ENCODE results near the gene NOP56. TPM values are rescaled to one million over a fixed set of nuclear protein-coding genes. Genes with fewer than 3 reads are reported as not detected.

Gene NOP56
- total and polyA plus RNA-seq, 2 of the 4 experiments (the other 2 are of a cell fraction): 189 to 231 TPM

GRCh38 chr20:2612073-2612472 lies 40.4 kb upstream of the NOP56 start:
- H2AK5ac ChIP-seq (ENCODE audit: low read depth, low read length): no peak overlapping the region
- H4K8ac ChIP-seq (ENCODE audit: low read depth in 2 of 2, low read length in 2 of 2): no peak overlapping the region
- CTCF ChIA-PET: no interaction called here
- H3K4me2 ChIP-seq (ENCODE audit: low read depth, low read length): no peak overlapping the region
- intact Hi-C loops (cut with micrococcal nuclease): no loop called here
- no peak overlapping the region for H3K14ac ChIP-seq (replicated peaks; ENCODE audit: low read depth, low read length)
- H2BK15ac ChIP-seq (ENCODE audit: low read depth, low read length): no peak overlapping the region
- H2AK9ac ChIP-seq (replicated peaks; ENCODE audit: low read depth, low read length, poor library complexity): no peak overlapping the region
- H3K23ac ChIP-seq (ENCODE audit: low read depth, low read length): no peak overlapping the region
- dilution Hi-C loops (cut with HindIII; ENCODE audit: low sequenced_read_pairs, unreplicated experiment): no loop called here
- H4K5ac ChIP-seq (ENCODE audit: low read depth, low read length): no peak overlapping the region
- TF ChIP-seq FOS (IDR thresholded peaks at IDR 0.05; ENCODE audit: low read depth, low read length) (no peak), USF2 (IDR thresholded peaks at IDR 0.05; ENCODE audit: low read depth, low read length) (no peak), RAD21 (IDR thresholded peaks at IDR 0.05; ENCODE audit: low read length) (no peak), NFE2L2 (IDR thresholded peaks at IDR 0.05; ENCODE audit: low read depth, low read length) (no peak), SMC3 (IDR thresholded peaks at IDR 0.05; ENCODE audit: low read depth, low read length) (no peak), CEBPB (IDR thresholded peaks at IDR 0.05; ENCODE audit: low read depth, low read length) (no peak), MXI1 (IDR thresholded peaks at IDR 0.05; ENCODE audit: borderline replicate concordance, low read depth, low read length) (no peak), ELK1 (IDR thresholded peaks at IDR 0.05; ENCODE audit: borderline replicate concordance, low read depth, low read length) (no peak), POLR2A (IDR thresholded peaks at IDR 0.05; ENCODE audit: low read depth, low read length) (no peak), RFX5 (IDR thresholded peaks at IDR 0.05; ENCODE audit: low read depth, low read length) (no peak), BHLHE40 (IDR thresholded peaks at IDR 0.05; ENCODE audit: low read depth, low read length) (no peak), CTCF (conservative IDR thresholded peaks at IDR 0.05; ENCODE audit: low read depth, low read length) (no peak), MAFK (IDR thresholded peaks at IDR 0.05; ENCODE audit: low read depth, low read length) (no peak), RCOR1 (IDR thresholded peaks at IDR 0.05; ENCODE audit: insufficient replicate concordance, low read length) (no peak), CHD1 (IDR thresholded peaks at IDR 0.05; ENCODE audit: low read depth, low read length) (no peak), MAZ (IDR thresholded peaks at IDR 0.05; ENCODE audit: borderline replicate concordance, low read depth, low read length) (no peak)
- H3K18ac ChIP-seq (ENCODE audit: low read depth, low read length): no peak overlapping the region
- H3K4ac ChIP-seq (ENCODE audit: low read depth, low read length): no peak overlapping the region
- H3K4me1 ChIP-seq (ENCODE audit: control insufficient read depth, insufficient read depth, low read length): no peaks in the 10 kb centered on the region
- WGBS, 2 experiments (ENCODE audit: extremely low coverage in 2 of 2, insufficient read length in 1 of 2): no CpG with 5 or more reads among the region's 3 CpGs
- H3K9ac ChIP-seq (ENCODE audit: low read depth, low read length): no peak overlapping the region
- 0 out of 2 replicates have a peak, but pooled peaks cover 2% of the 10 kb centered on the region for H3K9me3 ChIP-seq (ENCODE audit: control insufficient read depth, insufficient read depth, low read length)
- DNase-seq (no peak), ATAC-seq (ENCODE audit: low read depth) (no peak)
- H4K20me1 ChIP-seq (ENCODE audit: insufficient read depth, low read length): no peaks in the 10 kb centered on the region
- no peak overlapping the region for H2BK5ac ChIP-seq (ENCODE audit: low read depth, low read length, poor library complexity, severe bottlenecking)
- no peaks in the 10 kb centered on the region for H3K9me1 ChIP-seq (ENCODE audit: insufficient read depth, low read length)
- H3K36me3 ChIP-seq (ENCODE audit: control insufficient read depth, insufficient read depth, low read length): no peaks in the 10 kb centered on the region
- H4K91ac ChIP-seq (ENCODE audit: insufficient read depth, low read depth, low read length): no peak overlapping the region
- H3K27ac ChIP-seq (ENCODE audit: insufficient read depth, low read length): no peak overlapping the region
- POLR2A ChIA-PET (ENCODE audit: unreplicated experiment): no interaction called here
- no peak overlapping the region for H2AFZ ChIP-seq (replicated peaks; ENCODE audit: low read length, poor library complexity)
- H2BK120ac ChIP-seq (ENCODE audit: low read depth, low read length): no peak overlapping the region
- H3K56ac ChIP-seq (ENCODE audit: extremely low read depth, insufficient read depth, low read length): no peak overlapping the region
- BruUV-seq (replicated peaks): no TSS peak
- H3K27me3 ChIP-seq (ENCODE audit: control insufficient read depth, insufficient read depth, low read length): peaks cover 5% of the 10 kb centered on the region
- no peak overlapping the region for H3K4me3 ChIP-seq (ENCODE audit: insufficient read depth, low read depth, low read length)
- H2BK20ac ChIP-seq (ENCODE audit: low read depth, low read length): no peak overlapping the region
- in situ Hi-C loops (cut with MboI; ENCODE audit: low sequenced_read_pairs): no loop called here
- no peaks in the 10 kb centered on the region for H3K79me1 ChIP-seq (ENCODE audit: low read depth in 1 of 2, low read length in 2 of 2)
